Measurements from ENCODE around the gene CLDN24.

CLDN24 gene

DNA sequence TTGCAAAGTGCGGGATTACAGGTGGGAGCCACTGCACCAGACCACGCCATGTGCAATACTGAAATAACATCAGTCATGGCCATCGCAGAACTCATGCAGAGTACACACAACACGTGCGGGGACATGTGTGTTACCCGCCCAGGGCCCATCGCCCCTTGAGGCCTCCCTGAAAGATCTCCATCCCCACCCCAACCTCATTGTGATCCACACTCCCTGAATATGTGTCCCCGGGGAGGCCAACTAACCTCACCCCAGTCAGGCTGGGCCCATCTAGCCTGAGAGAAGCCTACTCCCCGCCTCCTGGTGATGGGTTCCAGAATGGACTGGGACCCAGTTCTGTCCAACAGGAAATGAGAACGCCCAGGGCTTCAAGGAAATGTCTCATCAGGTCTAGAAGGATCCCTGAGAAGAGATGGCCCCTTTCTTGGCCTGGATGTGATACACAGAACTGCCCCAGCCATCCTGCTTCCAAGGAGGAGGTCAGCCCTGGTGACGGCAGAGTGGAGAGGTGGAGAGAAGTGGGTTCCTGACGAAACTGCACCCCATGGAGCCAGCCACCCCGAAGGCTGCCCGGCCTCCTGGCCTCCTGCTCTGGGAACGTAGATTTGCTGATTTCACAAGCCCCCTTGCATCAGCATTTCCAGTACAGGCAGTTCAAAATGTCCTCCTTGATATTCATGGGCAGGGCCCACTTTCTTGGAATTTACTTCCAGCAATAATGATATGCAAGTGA, 22.5 kb upstream of the CLDN24 start:
- H3K4me1 ChIP-seq (ENCODE audit: control insufficient read depth, insufficient read depth, low read length) = no peaks in the 10 kb centered on the region

DNA sequence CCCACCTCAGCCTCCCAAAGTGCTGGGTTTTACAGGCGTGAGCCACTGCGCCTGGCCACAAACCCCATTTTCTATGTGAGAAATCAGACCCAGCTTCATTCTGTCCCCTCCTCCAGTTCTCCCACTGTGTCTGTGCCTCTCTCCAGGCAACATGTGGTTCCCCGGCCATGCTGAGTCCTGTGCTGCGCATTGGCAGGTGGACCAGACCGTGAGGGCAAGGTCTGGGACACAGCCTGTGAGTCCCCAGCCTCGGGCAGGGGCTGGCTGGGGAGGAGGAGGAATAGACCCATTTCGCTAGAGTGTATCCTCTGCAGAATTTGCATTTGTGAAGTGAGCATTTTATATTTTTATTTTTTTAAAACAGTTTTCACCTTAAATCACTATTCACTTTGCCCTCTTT, 21.5 kb upstream of the CLDN24 start:
- Histone ChIP-seq H3K4me3 (ENCODE audit: low read depth, low read length) (no peak overlapping the region), H3K27me3 (ENCODE audit: control insufficient read depth, insufficient read depth, low read length) (no peaks in the 10 kb centered on the region), H3K36me3 (ENCODE audit: control insufficient read depth, insufficient read depth, low read length) (no peaks in the 10 kb centered on the region), H3K4me1 (ENCODE audit: control insufficient read depth, insufficient read depth, low read length) (no peaks in the 10 kb centered on the region), H3K9me3 (ENCODE audit: control insufficient read depth, insufficient read depth, low read length) (no peaks in the 10 kb centered on the region), H3K9ac (ENCODE audit: low read depth, low read length) (no peak overlapping the region)

More for the DNA sequence above, 22.5 kb upstream of the CLDN24 start:
- Histone ChIP-seq H3K36me3 (ENCODE audit: control insufficient read depth, insufficient read depth, low read length) (no peaks in the 10 kb centered on the region), H3K27me3 (ENCODE audit: control insufficient read depth, insufficient read depth, low read length) (no peaks in the 10 kb centered on the region), H3K4me3 (ENCODE audit: low read depth, low read length) (no peak overlapping the region), H3K9me3 (ENCODE audit: control insufficient read depth, insufficient read depth, low read length) (no peaks in the 10 kb centered on the region), H3K9ac (ENCODE audit: low read depth, low read length) (no peak overlapping the region)

DNA sequence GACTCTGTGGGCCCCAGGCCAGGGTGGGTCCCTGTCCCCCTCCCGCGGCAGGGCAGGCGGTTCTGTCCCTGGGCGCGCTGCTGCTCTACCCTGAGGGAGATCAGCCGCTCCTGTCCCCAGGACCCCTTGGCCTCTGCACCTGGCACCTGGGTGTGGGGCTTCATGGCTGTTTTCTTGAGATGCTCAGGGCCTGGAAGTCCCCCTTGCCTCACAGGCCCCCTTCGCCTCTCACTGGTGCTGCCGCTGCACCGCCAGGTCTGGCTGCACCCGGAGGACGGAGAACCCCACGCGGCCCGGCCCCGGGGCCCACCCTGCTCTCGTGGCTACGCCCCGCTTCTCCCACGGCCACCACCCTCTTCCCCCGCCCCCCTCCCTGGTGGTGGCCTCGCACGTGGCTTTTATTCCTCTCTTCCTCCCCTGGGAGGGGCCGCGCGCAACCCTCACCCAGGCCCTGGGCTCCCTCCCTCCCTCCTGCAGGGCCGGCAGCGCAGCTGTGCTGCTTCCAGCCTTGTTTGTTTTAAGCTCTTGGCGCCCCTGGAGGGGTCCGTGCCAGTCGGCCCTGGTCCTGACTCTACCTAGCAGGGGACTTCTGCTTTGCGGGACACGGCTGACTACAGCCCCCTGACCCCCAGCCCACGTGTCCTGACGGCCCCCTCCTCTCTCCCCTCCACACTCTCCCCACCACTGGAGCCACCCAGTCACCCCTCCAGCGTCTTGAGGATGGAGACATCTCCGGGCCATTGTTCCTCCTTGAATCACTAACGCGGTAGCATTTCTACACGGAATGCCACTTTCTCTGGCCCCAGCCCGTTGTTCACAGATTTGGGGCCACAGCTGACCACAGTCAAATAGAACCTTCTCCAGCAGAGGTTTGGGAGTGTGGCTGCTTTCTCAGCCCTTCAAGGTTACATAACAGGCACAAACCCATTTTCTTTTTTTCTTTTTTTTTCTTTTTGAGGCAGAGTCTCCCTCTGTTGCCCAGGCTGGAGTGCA, 20.6 kb upstream of the CLDN24 start:
- no peaks in the 10 kb centered on the region for H3K27me3 ChIP-seq (ENCODE audit: control insufficient read depth, insufficient read depth, low read length)
- H3K36me3 ChIP-seq (ENCODE audit: control insufficient read depth, insufficient read depth, low read length) = no peaks in the 10 kb centered on the region
- no peak overlapping the region for H3K9ac ChIP-seq (ENCODE audit: low read depth, low read length)
- no peaks in the 10 kb centered on the region for H3K4me1 ChIP-seq (ENCODE audit: control insufficient read depth, insufficient read depth, low read length)
- H3K4me3 ChIP-seq (ENCODE audit: low read depth, low read length) = peak overlapping the region; percentile 13
- no peaks in the 10 kb centered on the region for H3K9me3 ChIP-seq (ENCODE audit: control insufficient read depth, insufficient read depth, low read length)

DNA sequence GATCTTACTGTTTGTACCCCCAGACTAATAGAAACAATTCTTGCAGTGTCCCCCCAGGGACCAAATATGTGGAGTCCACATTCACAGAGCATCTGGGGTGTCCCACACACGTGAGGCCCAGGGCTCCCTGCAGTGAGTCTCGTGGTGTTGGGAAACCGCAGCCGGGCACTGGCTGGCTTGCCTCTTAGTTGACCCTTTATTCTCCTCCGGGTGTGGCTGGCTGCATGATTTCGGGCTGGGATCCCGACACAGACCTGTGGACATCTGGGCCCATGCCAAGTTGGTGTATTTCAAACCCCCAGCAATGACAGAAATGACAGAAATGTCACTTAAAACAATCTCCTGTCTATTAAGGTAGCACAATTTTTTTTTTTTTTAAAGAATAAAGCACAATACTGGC, 15.6 kb upstream of the CLDN24 start:
- Histone ChIP-seq H3K27me3 (ENCODE audit: control insufficient read depth, insufficient read depth, low read length) (no peaks in the 10 kb centered on the region), H3K4me3 (ENCODE audit: low read depth, low read length) (no peak overlapping the region)

DNA sequence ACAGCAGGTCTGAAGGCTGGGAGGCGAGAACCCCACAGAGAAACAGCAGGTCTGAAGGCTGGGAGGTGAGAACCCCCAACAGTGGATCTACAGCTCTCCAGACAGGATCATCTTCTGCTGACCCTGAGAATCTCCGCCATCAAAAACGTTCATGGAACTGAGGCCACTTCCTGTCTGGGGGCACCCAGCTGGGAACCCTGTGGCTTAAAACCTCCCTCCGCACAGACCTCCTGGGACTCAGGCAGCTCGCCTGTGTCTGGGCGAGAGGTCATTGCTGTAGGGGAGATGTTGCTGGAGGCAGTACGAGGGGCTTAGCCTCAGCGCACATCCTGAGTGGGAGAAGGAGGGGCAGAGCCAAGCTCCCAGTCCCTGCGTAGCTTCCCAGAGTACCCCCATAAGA, 15.1 kb upstream of the CLDN24 start:
- Histone ChIP-seq H3K4me1 (ENCODE audit: control insufficient read depth, insufficient read depth, low read length) (no peaks in the 10 kb centered on the region), H3K36me3 (ENCODE audit: control insufficient read depth, insufficient read depth, low read length) (no peaks in the 10 kb centered on the region), H3K27me3 (ENCODE audit: control insufficient read depth, insufficient read depth, low read length) (no peaks in the 10 kb centered on the region), H3K9me3 (ENCODE audit: control insufficient read depth, insufficient read depth, low read length) (no peaks in the 10 kb centered on the region), H3K9ac (ENCODE audit: low read depth, low read length) (no peak overlapping the region), H3K4me3 (ENCODE audit: low read depth, low read length) (no peak overlapping the region)

More for the DNA sequence above, 15.6 kb upstream of the CLDN24 start:
- H3K36me3 ChIP-seq (ENCODE audit: control insufficient read depth, insufficient read depth, low read length) = no peaks in the 10 kb centered on the region
- no peaks in the 10 kb centered on the region for H3K4me1 ChIP-seq (ENCODE audit: control insufficient read depth, insufficient read depth, low read length)
- no peak overlapping the region for H3K9ac ChIP-seq (ENCODE audit: low read depth, low read length)
- H3K9me3 ChIP-seq (ENCODE audit: control insufficient read depth, insufficient read depth, low read length) = no peaks in the 10 kb centered on the region

DNA sequence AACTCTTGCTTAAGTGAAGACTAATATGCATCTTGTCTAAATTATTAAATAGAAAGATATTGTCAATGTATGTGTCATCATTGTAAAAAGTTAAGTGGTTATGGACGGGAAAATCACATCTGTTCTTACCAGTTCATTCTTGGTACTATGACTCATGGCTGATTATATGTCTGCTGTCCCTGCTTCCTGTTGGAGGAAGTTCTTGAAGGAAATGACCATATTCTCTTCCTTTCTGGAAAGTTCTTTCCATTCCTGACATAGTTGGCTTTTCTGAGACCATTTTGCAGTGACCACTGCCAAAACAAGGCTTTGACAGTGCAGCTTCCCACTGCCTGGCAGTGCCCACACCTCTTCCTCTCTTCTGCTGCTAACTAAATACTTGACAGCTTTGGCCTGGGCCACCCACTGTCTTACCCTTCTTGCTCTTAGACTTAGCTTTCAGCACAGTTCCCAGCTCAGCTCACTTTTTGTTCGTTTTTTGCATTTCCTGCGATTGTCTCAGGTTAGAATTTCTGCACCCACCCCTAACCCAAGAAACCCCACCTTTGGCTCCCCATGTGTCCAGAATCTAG, 13.2 kb upstream of the CLDN24 start:
- H3K36me3 ChIP-seq (ENCODE audit: control insufficient read depth, insufficient read depth, low read length) = no peaks in the 10 kb centered on the region
- H3K4me3 ChIP-seq (ENCODE audit: low read depth, low read length) = no peak overlapping the region
- H3K4me1 ChIP-seq (ENCODE audit: control insufficient read depth, insufficient read depth, low read length) = no peaks in the 10 kb centered on the region

DNA sequence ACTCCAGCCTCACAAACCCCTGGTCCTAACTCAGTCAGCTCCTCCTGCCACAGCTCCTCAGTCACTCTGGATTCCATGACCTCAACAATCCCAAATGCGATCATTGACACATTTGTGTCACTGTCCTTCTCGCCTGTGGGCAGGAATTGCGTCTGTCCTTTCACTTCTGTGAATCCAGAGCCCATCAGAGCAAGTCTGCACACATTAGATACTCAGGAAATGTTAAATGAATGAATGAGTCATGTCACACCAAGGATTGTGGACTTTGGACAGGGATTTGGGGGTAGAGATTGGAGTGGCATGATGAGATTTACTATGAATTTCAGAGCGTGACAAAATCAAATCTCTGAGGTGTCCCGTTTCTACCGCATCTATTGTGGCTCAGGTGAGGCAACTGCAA, 11.8 kb upstream of the CLDN24 start:
- no peak overlapping the region for H3K9ac ChIP-seq (ENCODE audit: low read depth, low read length)
- H3K27me3 ChIP-seq (ENCODE audit: control insufficient read depth, insufficient read depth, low read length) = no peaks in the 10 kb centered on the region
- H3K4me1 ChIP-seq (ENCODE audit: control insufficient read depth, insufficient read depth, low read length) = no peaks in the 10 kb centered on the region
- no peaks in the 10 kb centered on the region for H3K36me3 ChIP-seq (ENCODE audit: control insufficient read depth, insufficient read depth, low read length)
- H3K9me3 ChIP-seq (ENCODE audit: control insufficient read depth, insufficient read depth, low read length) = no peaks in the 10 kb centered on the region
- no peak overlapping the region for H3K4me3 ChIP-seq (ENCODE audit: low read depth, low read length)

More for the DNA sequence above, 13.2 kb upstream of the CLDN24 start:
- Histone ChIP-seq H3K9ac (ENCODE audit: low read depth, low read length) (no peak overlapping the region), H3K9me3 (ENCODE audit: control insufficient read depth, insufficient read depth, low read length) (no peaks in the 10 kb centered on the region), H3K27me3 (ENCODE audit: control insufficient read depth, insufficient read depth, low read length) (no peaks in the 10 kb centered on the region)

DNA sequence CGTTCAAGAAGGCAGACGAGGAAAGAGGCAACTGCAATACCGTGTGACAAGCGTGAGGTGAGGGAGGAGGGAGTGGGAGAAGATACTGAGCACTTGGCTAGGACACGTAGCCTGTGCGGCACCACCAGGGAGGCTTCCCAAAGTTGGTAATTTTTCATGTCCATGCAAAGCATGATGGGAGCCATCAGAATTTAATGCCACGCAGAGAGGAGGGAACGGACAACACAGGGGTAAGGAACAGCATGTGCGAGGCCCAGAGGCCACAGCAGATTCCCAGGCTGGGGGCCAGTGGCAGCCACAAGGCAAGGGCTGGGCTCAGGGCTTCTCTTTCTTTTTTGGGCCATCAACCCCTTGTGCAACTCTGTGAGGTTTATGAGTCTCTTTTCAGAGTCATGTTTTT, 11.0 kb upstream of the CLDN24 start:
- Histone ChIP-seq H3K36me3 (ENCODE audit: control insufficient read depth, insufficient read depth, low read length) (no peaks in the 10 kb centered on the region), H3K4me3 (ENCODE audit: low read depth, low read length) (no peak overlapping the region), H3K9ac (ENCODE audit: low read depth, low read length) (no peak overlapping the region), H3K9me3 (ENCODE audit: control insufficient read depth, insufficient read depth, low read length) (no peaks in the 10 kb centered on the region), H3K4me1 (ENCODE audit: control insufficient read depth, insufficient read depth, low read length) (no peaks in the 10 kb centered on the region), H3K27me3 (ENCODE audit: control insufficient read depth, insufficient read depth, low read length) (no peaks in the 10 kb centered on the region)

DNA sequence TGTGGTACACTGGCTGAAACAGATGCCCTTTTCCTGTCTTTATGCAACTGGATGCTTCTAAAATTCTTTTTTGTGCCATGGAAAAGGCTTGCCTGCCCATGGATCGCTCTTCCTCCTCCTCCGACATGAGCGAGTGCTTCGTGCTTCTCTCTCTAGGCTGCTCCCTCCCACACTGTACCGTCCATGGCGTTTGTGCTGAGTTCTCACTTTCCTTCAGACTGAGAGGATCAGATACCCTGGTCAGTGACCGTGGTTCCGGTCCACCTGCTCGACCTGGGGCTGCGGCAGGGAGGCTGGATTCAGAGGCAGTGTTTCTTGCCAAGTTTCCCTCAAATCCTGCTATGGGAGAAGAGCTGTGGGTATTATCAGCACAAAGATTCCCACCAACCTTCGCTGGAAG, 10.2 kb upstream of the CLDN24 start:
- Histone ChIP-seq H3K9ac (ENCODE audit: low read depth, low read length) (no peak overlapping the region), H3K4me1 (ENCODE audit: control insufficient read depth, insufficient read depth, low read length) (no peaks in the 10 kb centered on the region), H3K4me3 (ENCODE audit: low read depth, low read length) (no peak overlapping the region), H3K27me3 (ENCODE audit: control insufficient read depth, insufficient read depth, low read length) (no peaks in the 10 kb centered on the region), H3K9me3 (ENCODE audit: control insufficient read depth, insufficient read depth, low read length) (no peaks in the 10 kb centered on the region), H3K36me3 (ENCODE audit: control insufficient read depth, insufficient read depth, low read length) (no peaks in the 10 kb centered on the region)

DNA sequence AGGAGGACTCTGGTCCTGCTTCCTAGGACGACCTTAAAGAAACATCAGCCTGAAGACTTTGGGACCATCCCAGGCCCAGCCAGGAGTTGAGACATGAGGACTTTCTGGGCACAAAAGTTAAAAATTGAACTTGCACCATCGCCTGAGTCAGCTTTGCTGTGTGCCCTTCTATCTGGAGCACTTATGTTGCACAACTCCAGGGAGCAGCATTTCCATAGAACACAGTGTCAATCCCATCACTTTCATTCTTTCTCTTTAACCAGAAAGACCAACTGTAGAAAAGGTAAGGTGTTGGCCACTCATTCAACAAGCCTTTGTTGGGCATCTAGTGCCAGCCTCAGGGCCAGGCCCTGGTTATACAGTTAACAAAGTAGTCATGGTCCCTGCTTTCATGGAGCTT, 8.6 kb upstream of the CLDN24 start:
- Histone ChIP-seq H3K4me1 (ENCODE audit: control insufficient read depth, insufficient read depth, low read length) (no peaks in the 10 kb centered on the region), H3K9ac (ENCODE audit: low read depth, low read length) (no peak overlapping the region), H3K4me3 (ENCODE audit: low read depth, low read length) (no peak overlapping the region), H3K27me3 (ENCODE audit: control insufficient read depth, insufficient read depth, low read length) (no peaks in the 10 kb centered on the region), H3K36me3 (ENCODE audit: control insufficient read depth, insufficient read depth, low read length) (no peaks in the 10 kb centered on the region), H3K9me3 (ENCODE audit: control insufficient read depth, insufficient read depth, low read length) (no peaks in the 10 kb centered on the region)

DNA sequence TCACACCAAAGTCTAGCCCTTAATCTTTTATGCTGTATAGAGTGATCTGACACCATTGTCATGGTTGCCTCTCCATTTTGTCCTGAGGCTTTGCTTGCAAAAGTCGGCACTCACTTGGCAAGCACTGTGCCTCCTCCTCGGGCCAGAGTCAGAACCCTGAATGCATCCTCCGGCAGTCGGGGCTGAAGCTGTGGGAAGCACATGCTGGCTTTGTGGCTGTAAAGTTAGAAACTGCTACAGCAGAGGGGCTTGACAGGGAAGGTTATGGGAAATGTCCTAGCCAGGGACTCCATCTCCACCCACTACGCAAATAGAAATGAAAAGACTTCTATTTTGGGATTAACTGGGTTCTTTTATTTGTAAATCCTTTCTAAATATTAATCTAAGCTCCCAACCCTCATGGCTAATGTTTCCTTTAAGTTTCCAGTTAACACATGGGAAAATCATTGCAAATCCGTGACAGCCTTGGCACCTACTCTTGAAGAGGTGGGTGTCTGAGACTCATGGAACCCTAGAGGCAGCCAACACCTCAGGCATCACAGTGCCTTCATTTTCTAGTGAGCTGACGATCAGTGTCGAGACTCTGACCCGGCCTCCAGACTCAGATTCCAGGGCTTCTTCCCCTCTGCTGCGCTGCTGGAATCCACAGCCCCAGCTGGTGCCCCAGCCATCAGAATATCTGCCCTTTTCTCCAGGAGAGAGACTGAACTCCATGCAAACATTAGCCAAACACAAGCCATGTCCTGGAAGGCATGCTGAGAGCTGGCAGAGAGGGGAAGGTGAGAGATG, 7.9 kb upstream of the CLDN24 start:
- no peaks in the 10 kb centered on the region for H3K4me1 ChIP-seq (ENCODE audit: control insufficient read depth, insufficient read depth, low read length)
- H3K4me3 ChIP-seq (ENCODE audit: low read depth, low read length) = no peak overlapping the region
- H3K27me3 ChIP-seq (ENCODE audit: control insufficient read depth, insufficient read depth, low read length) = no peaks in the 10 kb centered on the region
- H3K9ac ChIP-seq (ENCODE audit: low read depth, low read length) = no peak overlapping the region
- no peaks in the 10 kb centered on the region for H3K9me3 ChIP-seq (ENCODE audit: control insufficient read depth, insufficient read depth, low read length)
- no peaks in the 10 kb centered on the region for H3K36me3 ChIP-seq (ENCODE audit: control insufficient read depth, insufficient read depth, low read length)

All from iPS-15b (cell line).